ENCODE data around the gene TLR4. TPM values are rescaled to one million over a fixed set of nuclear protein-coding genes. Genes with fewer than 3 reads are reported as not detected.

Gene TLR4
- polyA plus RNA-seq, 2 of the 4 experiments (the other 2 are of a cell fraction), result 0.03 to 0.04 TPM

- H3K4me3 ChIP-seq, result no peak overlapping the region
- POLR2A ChIA-PET, result no interaction called here
- FAIRE-seq (no peak), DNase-seq (ENCODE audit: low read depth in 1 of 2, low spot score in 1 of 2) (no peak), ATAC-seq (no peak)
- no peak for TF ChIP-seq BCL3 (IDR thresholded peaks at IDR 0.05)
- H3K4me2 ChIP-seq, result no peak overlapping the region
- 10% methylated on average over 6 of the region's 7 CpGs for WGBS (ENCODE audit: missing lambda C conversion rate)
- CTCF ChIA-PET, result interaction anchor here (1.2 kb wide), 1 partner anchor 12 kb away, joined by 3 read pairs; no protein-coding TSS in a partner anchor
- H3K9me3 ChIP-seq, result no peaks in the 10 kb centered on the region
- H3K4me1 ChIP-seq, result no peaks in the 10 kb centered on the region
- no peak overlapping the region for H3K27ac ChIP-seq
Measured at GRCh38 chr9:117737721-117738226, 33.6 kb downstream of the TLR4 start.

GRCh38 chr9:117739206-117739605 lies 35.0 kb downstream of the TLR4 start:
- H3K4me3 ChIP-seq, result no peak overlapping the region
- H3K4me1 ChIP-seq, result no peaks in the 10 kb centered on the region
- FAIRE-seq (no peak), ATAC-seq (no peak), DNase-seq (ENCODE audit: low read depth in 1 of 2, low spot score in 1 of 2) (no peak)
- POLR2A ChIA-PET, result no interaction called here
- CTCF ChIA-PET, result interaction anchor here (1.2 kb wide), 1 partner anchor 10 kb away, joined by 3 read pairs; no protein-coding TSS in a partner anchor
- WGBS (ENCODE audit: missing lambda C conversion rate), result 26% methylated on average over 10 of the region's 10 CpGs
- H3K4me2 ChIP-seq, result no peak overlapping the region
- H3K27ac ChIP-seq, result no peak overlapping the region
- no peak for TF ChIP-seq SMC3 (IDR thresholded peaks at IDR 0.05)
- no peak for TF ChIP-seq RCOR1 (IDR thresholded peaks at IDR 0.05; ENCODE audit: low read depth, low read length)
- TF ChIP-seq CHD2 (IDR thresholded peaks at IDR 0.05; ENCODE audit: low read length, partially characterized antibody), result no peak
- TF ChIP-seq ELK1 (IDR thresholded peaks at IDR 0.05; ENCODE audit: low read depth, low read length), result no peak
- TF ChIP-seq HMGXB4 (CRISPR knock-in tag; IDR thresholded peaks at IDR 0.05; ENCODE audit: borderline replicate concordance), result no peak
- no peak for TF ChIP-seq HOXB5 (CRISPR knock-in tag; IDR thresholded peaks at IDR 0.05)
- TF ChIP-seq MAFK (IDR thresholded peaks at IDR 0.05; ENCODE audit: partially characterized antibody), result no peak
- TF ChIP-seq CBX8 (IDR thresholded peaks at IDR 0.05), result no peak
- TF ChIP-seq, protein P1, sequence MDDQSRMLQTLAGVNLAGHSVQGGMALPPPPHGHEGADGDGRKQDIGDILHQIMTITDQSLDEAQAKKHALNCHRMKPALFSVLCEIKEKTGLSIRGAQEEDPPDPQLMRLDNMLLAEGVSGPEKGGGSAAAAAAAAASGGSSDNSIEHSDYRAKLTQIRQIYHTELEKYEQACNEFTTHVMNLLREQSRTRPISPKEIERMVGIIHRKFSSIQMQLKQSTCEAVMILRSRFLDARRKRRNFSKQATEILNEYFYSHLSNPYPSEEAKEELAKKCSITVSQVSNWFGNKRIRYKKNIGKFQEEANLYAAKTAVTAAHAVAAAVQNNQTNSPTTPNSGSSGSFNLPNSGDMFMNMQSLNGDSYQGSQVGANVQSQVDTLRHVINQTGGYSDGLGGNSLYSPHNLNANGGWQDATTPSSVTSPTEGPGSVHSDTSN (IDR thresholded peaks at IDR 0.05), result no peak
- TF ChIP-seq SREBF2 (IDR thresholded peaks at IDR 0.05), result no peak
- no peak for TF ChIP-seq ZFP36 (IDR thresholded peaks at IDR 0.05; ENCODE audit: borderline replicate concordance, partially characterized antibody)
- TF ChIP-seq ZNF302 (CRISPR knock-in tag; IDR thresholded peaks at IDR 0.05), result no peak
- no peak for TF ChIP-seq RARB (CRISPR knock-in tag; IDR thresholded peaks at IDR 0.05)
- TF ChIP-seq BCL3 (IDR thresholded peaks at IDR 0.05), result no peak
- TF ChIP-seq, protein P2, sequence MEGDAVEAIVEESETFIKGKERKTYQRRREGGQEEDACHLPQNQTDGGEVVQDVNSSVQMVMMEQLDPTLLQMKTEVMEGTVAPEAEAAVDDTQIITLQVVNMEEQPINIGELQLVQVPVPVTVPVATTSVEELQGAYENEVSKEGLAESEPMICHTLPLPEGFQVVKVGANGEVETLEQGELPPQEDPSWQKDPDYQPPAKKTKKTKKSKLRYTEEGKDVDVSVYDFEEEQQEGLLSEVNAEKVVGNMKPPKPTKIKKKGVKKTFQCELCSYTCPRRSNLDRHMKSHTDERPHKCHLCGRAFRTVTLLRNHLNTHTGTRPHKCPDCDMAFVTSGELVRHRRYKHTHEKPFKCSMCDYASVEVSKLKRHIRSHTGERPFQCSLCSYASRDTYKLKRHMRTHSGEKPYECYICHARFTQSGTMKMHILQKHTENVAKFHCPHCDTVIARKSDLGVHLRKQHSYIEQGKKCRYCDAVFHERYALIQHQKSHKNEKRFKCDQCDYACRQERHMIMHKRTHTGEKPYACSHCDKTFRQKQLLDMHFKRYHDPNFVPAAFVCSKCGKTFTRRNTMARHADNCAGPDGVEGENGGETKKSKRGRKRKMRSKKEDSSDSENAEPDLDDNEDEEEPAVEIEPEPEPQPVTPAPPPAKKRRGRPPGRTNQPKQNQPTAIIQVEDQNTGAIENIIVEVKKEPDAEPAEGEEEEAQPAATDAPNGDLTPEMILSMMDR (IDR thresholded peaks at IDR 0.05), result no peak
- no peak for TF ChIP-seq KDM1A (IDR thresholded peaks at IDR 0.05; ENCODE audit: low read depth)
- H3K9me3 ChIP-seq, result no peaks in the 10 kb centered on the region

Data from A549 (cell line).